Activated T-cell treated with anti-CD3 and anti-CD28 coated beads for 4 hours (primary cell): ENCODE data around the gene RPL35.

Source experiments
- DNase-seq: peaks from one replicate; pipeline ENCODE4 v3.0.0-alpha.2; 2020

Gene RPL35

DNA sequence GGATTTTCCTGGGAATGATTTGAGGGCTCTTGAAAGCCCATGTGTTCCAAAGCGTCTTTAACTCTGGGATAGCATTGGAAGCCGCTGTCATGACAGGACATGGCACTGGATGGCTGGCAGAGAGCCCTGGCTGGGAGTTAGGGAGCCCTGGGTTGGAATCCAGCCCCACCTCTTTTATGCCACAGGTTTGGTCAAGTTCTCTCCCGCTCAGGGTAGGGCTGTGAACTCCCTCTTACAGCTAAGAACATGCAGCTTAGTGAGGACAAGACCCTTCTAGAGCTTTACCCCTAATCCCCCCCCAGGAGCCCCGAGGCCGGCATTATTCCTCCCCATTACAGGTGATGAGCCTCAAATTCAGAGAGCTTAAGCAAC is 47.6 kb downstream of the RPL35 start:
- no peak for DNase-seq

DNA sequence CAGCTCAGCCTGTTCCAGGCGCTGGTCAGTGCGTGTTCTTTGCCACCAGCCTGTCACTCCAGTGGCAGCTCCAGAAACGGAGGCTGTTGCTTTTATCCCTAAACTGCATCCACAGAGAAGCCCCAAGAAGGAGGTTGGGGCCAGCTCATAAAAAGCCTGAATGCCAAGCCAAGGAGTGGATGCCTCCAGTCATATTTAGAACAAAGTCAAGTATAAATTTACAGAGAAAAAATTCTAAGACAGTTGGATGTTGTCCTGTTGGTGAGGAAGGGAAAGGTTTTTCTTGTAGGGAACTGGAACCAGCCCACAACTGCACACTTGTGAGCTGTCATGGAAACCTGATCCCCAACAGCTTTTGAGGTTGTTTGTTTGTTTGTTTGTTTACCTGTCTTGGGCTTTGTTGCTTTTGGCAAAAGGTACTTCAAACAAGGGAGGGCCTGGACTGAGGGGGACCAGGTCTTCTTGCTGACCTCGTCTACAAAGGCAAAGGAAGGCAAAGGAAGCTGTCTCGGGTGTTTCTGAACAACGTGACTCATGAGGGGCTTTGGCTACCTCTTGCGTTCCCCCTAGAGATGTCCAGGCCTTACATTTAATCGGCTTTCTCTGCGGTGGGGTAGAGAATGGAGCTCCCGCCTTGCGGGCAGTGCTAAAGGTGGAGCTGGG is 48.1 kb downstream of the RPL35 start:
- DNase-seq: no peak

DNA sequence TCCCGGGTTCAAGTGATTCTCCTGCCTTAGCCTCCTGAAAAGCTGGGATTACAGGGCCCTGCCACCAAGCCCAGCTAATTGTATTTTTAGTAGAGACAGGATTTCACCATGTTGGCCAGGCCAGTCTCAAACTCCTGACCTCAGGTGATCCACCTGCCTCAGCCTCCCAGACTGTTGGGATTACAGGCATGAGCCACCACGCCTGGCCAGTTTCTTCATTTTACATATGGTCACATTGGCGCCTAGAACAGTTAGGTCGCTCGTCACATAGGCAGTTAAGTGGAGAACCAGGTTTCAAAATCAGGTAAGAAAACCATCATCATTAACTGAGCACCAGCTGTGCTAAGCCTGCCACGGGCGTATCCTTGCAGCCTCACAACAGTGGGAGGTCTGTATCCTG is 48.7 kb downstream of the RPL35 start:
- DNase-seq: no peak

DNA sequence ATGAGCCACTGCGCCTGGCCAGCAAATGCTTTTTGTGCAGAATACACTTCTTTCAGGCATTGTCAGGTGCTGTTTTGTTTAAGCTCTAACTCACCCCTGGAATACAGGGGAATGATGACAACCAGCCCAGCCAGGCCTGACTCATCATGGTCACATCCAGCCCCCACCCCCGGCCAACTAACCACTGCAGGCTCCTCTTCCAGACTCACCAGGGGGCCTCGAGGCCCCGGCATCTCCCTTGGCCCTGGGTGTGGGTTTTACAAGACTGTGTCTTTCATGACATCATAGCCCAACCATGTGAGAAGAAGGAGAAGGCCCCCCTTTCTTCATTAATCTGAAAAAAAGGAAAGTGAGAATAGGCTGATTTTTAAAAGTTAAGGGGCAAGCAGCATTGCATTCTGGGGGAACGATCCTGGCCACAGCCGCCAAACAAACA is 49.3 kb downstream of the RPL35 start:
- DNase-seq: no peak

DNA sequence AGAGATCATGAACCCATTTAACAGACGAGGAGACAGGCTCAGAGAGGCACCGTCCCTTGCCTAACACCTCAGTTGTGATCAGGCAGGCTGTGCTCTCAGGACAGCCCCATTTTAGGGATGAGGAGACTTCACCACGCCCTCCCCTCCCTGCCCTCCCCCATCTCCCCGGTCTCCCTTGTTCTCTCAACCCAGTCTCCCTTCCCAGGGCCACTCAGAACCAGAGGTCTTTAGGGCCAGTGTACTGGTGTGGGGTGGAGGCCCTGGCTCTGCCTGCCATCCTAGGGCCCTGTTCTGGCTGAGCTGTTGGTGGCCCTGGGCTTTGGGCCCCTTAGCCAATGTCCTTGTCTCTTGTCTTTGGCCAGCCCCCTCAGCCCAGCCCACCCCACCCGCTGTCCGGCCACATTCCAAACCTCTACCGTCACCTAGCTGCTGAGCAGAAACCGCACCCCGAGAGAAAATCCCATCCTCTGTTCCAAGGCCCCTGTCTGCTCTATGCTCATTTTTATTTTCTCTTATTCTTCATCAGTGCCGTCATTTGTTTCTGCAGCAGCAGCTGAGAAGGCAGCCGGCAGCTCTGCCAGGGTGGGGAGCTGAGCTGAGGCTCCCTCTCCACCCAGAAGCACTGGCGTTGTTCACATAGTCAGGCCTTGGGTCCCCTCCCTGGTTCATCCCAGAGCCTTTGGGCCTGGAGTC is 50.9 kb downstream of the RPL35 start:
- DNase-seq: no peak

DNA sequence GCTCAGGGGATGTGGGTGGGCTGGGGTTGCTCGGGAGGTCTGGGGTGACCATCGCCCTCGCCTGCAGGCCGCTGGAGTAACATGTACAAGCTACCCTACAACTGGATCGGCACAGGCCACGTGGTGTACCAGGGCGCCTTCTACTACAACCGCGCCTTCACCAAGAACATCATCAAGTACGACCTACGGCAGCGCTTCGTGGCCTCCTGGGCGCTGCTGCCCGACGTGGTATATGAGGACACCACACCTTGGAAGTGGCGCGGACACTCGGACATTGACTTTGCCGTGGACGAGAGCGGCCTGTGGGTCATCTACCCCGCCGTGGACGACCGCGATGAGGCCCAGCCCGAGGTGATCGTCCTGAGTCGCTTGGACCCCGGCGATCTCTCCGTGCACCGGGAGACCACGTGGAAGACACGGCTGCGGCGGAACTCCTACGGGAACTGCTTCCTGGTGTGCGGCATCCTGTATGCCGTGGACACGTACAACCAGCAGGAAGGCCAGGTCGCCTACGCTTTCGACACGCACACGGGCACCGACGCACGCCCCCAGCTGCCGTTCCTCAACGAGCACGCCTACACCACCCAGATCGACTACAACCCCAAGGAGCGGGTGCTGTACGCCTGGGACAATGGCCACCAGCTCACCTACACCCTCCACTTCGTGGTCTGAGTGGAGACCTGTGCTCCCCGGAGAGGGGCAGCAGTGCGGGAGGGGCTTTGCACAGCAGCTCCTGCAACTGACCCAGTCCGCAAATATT is 51.8 kb downstream of the RPL35 start:
- DNase-seq: no peak

DNA sequence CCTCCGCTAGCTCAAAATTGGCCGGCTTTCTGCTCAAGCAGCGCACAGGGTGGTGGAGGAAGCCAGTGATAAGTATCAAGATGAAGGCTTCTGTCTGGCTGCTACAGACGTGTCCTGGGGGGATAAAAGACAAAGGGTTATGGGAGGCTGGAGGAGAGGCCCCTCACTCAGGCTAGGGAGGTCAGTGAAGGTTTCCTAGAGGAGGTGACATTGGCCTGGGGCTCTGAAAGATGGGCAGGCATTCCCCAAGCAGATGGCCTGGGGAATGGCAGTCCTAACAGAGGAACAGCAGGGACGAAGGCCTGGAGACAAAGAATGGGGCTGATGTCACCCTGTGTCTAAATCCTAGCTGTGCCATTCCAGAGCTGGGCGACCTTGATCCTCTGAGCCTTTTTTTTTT is 52.5 kb downstream of the RPL35 start:
- no peak for DNase-seq

DNA sequence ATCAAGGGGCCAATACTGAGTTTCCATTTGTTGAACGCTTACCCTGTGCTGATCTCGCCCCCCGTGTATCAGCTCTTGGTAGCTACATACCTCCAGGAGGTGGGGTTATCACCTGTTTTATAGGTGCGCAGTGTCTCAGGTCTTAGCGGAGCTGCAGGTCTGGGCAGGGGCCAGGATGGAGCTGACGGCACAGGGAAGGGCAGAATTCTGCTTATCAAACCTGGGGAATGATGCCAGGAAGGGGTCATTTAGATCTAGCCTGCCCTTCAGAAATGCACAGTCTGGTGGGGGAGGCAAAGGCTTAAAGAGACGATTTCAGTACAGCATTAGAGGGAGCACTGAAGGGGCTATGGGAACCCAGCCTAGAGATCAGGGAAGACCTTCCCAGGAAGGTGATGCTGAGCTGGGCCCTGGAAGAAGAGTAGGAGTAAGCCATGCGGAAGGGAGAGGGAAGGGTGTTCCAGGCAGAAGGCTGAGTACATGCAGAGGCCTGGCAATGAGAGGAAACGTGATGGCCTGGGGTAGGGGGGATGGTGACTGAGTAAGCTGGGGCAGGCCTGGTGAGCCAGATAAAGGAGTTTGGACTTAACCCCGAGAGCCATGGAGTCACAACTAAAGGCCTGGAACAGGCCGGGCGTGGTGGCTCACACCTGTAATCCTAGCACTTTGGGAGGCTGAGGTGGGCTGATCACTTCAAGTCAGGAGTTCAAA is 53.4 kb downstream of the RPL35 start:
- DNase-seq: no peak
